ENCODE data around the gene ST8SIA3.
"Not testable (repeated sequence)": the region's sequence is repeated elsewhere in the genome, so short reads cannot be mapped to it uniquely, and the experiment has no call there.

The ST8SIA3 gene

DNA sequence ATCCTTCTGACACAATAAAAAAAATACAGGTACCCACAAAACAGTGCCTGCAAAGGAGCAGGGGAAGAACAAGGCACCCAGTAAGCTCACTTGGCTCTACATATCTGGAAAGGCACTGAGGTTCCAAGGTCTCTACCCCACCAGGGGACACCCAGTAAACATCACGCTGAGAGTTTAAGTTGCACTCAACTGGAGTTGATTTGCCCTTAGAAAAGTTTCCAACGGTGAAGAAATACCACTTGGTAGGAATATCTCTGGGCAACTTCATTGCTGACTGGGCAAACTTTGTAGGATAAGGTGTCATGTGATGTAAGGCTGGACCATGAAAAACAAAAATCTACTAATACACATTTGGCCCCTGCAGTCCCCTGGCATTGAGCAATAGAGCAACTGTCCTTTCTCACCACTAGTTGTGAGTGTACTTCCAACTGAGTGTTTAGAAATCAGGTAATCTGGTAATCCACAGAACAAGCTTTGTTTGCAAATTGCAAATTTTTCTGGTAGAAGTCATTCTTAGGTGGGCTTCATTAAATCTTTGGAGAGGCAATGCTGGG is 14.2 kb downstream of the ST8SIA3 start:
- DNase-seq = no peak

DNA sequence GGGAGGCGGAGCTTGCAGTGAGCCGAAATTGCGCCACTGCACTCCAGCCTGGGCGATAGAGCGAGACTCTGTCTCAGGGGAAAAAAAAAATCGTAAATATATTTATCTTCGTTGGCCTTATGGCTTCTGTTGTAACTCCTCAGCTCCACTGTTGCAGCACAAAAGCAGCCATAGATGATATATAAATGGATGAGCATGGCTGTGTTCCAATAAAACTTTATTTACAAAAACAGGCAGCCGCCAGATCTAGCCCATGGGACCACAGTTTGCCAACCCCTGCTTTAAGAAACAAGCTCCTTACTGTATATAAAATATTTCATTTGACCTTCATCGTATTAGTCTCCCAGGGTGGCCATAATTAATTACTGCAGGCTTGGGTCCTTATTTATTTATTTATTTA is 20.1 kb downstream of the ST8SIA3 start:
- DNase-seq = no peak

DNA sequence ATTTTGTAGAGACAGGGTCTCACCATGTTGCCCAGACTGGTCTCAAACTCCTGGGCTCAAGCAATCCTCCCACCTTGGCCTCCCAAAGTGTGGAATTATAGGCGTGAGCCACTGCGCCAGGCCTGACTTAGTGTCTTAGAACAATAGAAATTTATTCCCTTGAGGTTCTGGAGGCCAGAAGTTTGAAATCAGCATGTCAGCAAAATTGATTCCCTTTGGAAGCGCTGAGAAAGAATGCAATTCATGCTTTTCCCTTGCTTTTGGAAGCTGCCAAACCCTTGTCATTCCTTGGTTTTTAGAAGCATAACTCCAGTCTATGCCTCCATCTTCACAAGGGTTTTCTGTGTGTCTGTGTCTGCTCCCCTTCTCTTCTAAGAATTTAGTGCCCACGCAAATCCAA is 20.7 kb downstream of the ST8SIA3 start:
- no peak for DNase-seq

DNA sequence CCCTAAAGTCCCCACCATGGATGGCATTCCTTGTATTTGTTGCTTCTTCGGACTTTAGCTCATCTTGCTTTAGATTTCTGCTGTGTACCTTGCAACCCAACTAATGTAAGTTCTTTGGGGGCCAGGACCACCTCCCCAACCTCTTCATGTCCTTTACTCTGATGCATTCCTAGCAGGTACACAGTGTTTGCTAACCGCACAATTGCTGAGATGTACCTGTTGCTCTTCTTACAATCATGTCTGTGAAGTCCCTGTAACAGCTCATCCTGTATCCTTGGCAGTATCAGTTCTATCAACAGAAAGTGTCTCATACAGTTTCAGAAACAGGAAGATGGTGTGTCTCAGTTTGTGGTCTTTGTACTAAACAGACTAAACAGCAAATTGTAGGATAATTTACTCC is 24.1 kb downstream of the ST8SIA3 start:
- DNase-seq = no peak

DNA sequence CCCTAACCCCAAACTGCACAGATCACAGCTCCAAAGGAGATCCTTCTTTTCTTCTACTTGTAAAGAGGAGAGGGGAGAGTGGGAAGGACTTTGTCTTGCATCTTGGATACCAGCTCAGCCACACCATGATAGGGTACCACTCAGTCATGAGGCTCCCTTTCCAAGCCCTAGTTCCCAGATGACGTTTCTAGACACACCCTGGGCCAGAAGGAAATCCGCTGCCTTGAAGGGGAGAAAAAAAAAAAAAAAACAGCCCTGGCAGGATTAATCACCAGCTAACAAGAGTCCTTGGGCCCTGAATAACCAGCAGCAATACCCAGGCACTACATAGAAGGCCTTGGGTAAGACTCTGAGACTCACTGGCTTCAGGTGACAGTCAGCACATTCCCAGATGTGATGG is 36.9 kb downstream of the ST8SIA3 start:
- no peak for DNase-seq

DNA sequence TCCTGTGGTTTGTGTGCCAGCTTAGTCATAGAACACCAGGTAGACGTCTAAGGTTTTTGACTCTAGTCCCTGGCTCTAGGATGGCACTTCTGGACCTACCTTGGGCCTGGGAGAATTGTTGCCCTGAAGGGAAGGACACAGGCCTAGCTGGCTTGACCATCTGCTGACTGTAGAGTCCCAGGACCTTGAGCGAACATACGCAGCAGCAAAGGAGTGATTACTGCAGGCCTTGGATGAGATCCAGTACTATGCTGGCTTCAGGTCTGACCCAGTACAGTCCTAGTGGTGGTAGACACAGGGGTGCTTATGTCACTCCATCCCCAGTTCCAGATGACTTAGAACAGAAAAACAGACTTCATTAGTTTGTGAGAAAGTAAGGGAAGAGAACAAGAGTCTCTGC is 37.7 kb downstream of the ST8SIA3 start:
- DNase-seq = no peak

DNA sequence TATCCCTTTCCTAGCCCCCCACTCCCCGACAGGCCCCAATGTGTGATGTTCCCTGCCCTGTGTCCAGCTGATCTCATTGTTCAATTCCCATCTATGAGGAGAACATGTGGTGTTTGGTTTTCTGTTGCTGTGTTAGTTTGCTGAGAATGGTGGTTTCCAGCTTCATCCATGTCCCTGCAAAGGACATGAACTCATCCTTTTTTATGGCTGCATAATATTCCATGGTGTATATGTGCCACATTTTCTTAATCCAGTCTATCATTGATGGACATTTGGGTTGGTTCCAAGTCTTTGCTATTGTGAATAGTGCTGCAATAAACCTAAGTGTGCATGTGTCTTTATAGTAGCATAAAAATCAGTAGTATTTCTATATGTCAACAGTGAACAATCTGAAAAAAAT is 42.4 kb downstream of the ST8SIA3 start:
- DNase-seq = not testable (repeated sequence)

DNA sequence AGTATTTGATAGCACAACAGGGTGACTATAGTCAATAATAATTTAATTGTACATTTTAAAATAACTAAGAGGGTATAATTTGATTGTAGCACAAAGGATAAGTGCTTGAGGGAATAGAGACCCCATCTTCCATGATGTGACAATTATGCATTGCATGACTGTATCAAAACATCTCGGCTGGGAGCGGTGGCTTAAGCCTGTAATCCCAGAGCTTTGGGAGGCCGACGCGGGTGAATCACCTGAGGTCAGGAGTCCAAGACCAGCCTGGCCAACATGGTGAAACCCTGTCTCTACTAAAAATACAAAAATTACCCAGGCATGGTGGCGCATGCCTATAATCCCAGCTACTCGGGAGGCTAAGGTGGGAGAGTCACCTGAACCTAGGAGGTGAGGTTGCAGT is 44.5 kb downstream of the ST8SIA3 start:
- not testable (repeated sequence) for DNase-seq

DNA sequence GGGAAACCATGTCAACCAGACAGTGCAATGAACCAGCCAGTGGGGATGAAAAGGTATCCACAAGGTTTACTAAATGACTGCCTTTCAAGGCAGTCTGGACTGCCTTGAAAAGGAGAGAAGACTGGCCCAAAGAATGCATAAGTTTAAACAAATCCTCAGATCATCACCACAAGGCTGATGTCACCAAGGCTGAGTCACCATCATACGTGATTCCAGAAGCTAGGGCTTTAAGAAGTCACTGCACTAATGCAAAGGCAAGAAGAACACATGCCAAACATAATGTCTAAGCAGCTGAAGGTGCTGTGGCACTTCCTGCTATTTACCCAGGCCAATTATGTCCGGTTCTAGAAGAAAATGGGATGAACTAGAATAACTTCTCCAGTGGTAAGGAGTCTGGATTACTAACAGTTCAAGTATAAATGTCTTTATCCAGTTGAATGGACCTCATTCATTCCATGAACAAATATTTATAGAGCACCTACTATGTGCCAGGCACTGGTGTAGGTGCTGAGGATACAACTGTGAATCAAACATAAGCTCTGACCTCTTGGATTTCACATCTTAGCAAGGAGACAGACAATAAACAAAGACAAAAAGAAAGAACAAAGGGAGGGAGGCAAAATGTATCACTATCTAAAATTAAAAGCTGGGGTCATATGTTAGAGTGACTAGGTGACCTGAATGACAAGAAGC is 45.2 kb downstream of the ST8SIA3 start:
- no peak for DNase-seq

DNA sequence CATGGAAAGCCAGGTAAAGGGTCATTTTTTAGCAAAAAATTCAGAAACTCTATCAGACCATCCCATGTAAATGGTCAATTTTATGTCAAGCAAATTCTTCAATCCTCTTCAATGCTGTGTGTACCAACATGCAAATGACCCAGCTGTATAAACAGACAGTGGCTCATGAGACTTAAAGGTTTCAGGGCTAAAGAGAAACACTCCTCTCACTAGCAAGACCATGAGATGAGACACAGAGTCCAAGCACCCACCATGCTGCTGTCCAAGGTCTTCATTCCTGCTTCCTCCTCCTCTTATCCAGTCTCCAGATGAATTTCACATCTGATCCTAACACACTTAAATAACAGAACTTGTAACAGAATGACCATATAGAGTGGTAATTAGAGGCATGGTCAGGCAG is 52.0 kb downstream of the ST8SIA3 start:
- no peak for DNase-seq

DNA sequence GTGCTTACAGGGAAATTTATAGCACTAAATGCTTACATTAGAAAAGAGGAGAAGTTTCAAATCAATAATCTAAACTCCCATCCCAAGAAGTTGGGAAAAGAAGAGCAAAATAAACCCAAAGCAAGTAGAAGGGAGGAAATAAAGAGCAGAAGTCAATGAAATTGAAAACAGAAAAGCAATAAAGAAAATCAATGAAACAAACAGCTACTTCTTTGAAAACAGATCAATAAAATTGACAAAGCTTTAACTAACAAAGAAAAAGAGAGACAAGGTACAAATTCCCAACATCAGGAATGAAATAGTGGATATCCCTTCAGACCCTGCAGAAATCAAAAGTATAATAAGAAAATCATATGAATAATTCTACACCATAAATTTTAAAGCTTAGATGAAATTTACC is 57.3 kb downstream of the ST8SIA3 start:
- DNase-seq = no peak

DNA sequence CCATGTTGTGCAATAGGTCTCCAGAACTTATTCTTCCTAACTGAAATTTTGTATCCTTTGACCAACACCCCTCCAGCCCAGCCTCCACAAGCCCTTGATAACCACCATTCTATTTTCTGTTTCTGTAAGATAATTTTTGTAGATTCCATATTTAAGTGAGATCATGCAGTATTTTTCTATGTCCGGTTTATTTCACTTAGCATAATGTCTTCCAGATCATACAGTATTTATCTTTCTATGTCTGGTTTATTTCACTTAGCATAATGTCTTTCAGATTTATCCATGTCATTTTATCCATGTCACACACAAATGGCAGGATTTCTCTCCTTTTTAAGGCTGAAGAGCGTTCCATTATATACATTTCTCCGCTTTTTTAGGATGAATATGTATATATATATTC is 58.4 kb downstream of the ST8SIA3 start:
- DNase-seq = no peak

DNA sequence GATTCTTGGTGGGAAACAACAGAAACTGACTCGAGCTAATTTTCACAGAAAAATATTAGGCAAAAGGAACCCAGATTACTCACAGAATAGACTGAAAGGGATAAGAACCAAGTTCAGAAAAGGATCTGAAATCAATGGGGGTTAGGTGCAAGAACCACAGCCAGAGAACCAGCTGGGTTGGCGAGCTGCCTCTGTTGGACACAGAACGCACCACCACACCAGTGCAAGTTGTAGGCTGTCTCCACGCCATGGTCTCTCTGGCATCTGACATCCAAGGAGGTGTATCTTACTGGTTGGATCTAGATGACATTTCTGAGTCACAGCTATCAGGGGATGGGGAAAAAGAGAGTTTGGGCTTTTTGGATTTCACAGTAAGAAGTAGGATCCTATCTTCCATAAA is 64.2 kb downstream of the ST8SIA3 start:
- no peak for DNase-seq
